GM15510 (cell line): Measurements from ENCODE around the gene PHC2.

Experiments
- POLR2A ChIP-seq: IDR thresholded peaks from 3 replicates; pipeline ENCODE4 v1.6.1; 2011; ENCODE audit warnings: borderline replicate concordance; ENCODE audit not compliant: insufficient read length; ENCODE audit errors: extremely low read depth

The PHC2 gene

DNA sequence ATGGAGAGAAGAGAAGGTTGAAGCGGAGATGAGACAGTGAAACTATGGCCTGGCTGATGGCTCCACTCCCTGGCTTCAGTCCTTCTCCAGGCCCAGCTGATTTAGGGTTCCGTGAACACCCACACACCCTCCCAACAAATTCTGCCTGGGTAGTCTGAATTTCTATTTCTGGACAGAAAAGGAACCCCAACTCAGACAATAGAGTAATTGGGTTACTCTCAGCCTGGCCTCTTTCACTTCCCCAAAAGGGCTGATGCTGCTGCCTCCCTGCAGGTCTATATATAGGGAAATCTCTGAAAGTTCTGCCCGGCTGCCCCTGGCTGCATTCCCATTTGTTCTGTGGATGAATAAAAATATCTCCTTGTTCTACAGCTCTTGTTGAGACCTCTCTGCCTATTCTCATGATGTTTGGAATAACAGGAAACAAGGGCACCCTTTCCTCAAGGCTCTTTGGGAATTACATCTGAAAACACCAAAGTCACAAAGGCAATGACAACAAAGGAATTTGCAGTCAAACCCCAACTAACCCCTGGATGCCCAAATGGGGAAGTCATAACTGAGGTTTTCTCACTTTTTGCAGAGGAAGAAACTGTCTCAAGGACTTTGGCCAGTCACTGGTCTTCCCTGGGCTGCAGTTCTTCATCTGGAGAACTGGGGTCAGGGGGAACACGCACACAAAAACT is 30.2 kb upstream of the PHC2 start:
- no peak for TF ChIP-seq POLR2A

DNA sequence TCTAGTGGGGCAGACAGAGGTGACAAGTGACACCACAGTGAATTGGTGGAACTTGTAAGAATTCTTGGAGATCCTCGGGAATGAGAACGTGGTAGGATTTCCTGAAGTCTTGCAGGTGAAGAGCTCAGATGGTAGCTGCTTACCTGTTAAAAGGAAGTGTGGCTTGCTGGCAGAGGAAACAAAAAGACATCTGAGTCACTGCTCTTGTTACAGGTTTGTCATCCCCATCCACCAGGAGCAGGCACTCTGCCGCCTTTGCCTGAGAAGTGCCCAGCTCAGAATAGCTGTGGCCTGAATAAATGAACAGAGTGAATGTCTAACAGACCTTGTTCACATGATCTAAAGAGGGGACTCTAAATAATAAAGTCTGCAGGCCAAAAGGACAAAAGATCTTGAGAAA is 29.2 kb upstream of the PHC2 start:
- TF ChIP-seq POLR2A, result no peak

DNA sequence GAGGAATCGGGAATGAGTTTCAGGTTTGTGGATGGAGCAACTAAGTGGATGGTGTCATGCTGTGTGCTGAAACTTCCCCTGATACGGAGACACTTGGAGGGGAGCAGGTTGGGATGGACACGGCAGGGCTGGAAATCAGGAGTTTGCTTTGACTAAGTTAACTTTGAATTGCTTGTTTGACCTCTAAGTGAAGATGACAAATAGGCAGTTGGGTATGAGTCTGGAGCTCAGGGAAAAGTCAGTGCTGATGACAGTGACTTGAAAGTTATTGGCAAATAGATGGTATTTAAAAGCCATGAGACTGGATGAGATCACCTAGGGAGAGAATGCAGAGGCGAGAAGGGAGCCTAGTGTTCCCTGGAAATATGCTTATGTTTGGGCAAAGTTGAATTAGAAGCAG is 28.8 kb upstream of the PHC2 start:
- no peak for TF ChIP-seq POLR2A

DNA sequence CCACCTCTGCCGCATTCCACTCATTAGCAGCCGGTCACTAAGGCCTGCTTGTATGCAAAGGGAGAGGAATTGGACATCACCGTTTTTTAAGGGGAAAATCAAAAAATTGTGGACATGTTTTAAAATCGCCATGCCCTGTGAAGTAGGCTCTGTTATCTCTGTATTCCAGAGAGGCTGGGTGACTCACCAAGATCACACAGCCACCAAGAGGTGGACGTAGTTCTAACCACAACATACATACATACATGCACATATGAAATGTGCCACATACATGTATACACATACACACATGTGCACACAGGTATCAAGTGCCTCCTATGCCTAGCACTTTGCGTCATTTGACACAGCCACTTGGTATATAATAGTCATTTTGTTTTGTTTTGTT is 25.6 kb upstream of the PHC2 start:
- TF ChIP-seq POLR2A, result no peak

DNA sequence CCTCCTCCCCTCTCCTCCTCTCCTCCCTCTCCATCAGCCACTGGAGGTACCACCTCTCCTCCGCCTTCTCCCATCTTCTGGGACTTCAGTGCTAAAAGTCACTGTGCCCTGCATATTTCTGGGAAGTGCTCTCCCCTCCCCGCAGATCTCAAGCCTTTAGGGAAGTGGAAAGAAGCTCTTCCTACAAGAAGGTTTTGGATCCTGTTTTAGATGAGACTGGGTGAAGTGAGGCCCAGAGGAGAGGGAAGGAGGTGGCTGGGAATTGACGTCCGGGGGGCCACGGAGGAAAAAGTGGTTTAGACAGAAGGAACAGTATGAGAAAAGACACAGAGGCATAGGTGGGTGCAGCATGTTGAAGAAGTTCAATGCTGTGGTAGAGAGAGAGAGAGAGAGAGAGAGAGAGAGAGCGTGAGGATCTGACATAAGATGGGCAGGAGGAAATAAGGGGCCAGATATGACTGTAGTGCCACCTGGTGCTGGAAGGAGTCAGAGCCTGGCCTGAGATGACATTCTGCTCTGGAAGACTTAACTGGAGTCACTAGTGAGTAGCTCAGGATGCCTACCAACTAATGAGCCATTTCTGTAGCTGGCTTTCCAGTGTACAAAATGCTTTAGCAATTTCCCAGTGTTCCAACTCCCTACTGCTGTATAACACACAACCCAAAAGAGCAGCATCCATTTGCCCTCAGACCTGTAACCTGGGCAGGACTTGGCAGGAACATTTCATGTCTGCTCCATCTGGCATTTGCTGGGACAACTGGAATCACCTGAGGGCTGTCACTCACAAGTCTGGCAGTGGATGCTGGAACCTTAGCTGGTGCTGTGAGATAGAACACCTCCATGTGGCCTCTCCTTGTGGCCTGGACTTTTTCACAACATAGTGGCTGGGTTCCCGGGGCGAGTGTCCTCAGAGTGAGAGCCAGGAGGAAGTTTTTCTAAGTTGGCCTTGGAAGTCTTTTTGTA is 24.9 kb upstream of the PHC2 start:
- TF ChIP-seq POLR2A, result no peak

DNA sequence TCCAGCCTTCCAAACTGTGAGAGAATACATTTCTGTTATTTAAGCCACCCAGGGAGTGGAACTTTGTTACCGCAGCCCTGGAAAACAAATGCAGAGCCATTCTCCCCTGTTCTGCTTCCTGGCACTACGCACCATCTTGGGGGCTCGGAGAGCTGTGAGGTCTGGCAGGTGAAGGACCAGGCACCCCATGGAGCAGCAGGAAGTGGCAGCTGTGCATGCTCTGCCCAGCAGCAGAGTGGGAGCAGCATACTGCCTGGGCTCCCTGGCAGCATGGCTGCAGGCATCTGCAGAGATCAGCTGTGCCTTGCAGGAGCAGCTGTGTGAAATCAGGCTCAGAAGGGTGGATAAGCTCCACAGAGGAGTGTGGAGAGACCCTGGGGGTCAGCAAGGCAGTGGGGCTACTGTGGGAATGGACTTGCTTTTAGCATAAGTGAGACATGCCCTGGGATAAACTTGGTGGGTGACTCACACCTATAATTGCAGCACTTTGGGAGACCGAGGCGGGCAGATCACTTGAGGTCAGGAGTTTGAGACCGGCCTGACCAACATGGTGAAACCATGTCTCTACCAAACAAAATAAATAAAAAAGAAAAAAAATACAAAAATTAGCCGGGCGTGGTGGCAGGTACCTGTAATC is 23.9 kb upstream of the PHC2 start:
- no peak for TF ChIP-seq POLR2A

DNA sequence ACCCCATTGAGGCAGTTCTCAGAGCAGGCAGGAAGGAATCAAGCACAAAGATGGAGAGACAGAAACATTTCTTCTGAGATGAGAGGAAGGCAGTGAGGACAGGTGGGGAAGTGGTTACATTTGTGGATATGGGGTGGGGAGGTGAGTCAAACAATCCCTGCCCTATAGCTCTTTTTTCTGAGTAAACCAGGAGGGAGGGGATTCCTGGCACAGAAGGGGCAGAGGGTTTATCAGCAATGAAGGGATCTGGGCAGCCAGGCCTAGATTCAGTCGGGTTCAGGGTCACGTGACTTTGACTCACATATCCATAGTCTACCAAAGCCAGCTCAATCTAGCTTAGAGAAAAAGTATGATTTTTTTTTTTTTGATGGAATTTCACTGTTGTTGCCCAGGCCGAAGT is 15.7 kb upstream of the PHC2 start:
- TF ChIP-seq POLR2A, result no peak

DNA sequence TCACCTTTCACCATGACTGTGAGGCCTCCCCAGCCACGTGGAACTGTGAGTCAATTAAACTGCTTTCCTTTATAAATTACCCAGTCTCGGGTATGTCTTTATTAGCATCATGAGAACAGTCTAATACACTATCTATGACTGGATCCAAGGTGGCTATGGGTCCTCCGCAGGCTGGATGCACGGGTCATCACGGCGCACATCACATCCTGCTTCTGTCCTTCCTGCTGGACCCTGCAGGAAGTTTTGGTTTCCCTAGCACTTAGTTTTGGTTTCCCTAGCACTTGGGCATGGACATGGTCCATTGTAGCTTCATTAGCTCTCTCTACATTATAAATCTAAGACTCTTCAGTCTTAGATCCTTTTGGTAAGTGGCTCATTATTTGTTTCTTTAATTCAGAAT is 14.2 kb upstream of the PHC2 start:
- TF ChIP-seq POLR2A, result no peak

DNA sequence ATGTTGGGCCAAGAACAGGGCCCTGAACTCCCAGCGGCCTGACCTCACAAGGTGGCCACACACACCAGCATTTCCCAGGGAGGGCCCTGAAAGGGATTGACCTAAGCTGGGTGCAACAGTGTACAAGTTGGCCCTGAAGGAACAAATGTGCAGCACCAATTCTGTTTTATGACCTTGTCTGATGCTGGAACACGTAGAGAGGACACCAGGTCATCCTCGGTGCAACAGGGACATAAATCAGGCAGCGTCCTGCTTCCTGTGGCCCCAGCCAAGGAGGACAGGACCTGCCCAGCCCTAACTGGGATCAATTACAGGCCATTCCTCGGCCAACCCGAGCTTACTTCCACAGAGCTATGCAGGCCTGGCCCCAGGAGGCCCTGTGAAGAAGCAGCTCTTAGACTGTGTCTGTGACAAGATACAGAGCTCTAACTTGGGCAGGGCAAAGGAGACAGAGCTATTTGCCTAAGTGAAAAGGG is 12.8 kb upstream of the PHC2 start:
- TF ChIP-seq POLR2A, result no peak

DNA sequence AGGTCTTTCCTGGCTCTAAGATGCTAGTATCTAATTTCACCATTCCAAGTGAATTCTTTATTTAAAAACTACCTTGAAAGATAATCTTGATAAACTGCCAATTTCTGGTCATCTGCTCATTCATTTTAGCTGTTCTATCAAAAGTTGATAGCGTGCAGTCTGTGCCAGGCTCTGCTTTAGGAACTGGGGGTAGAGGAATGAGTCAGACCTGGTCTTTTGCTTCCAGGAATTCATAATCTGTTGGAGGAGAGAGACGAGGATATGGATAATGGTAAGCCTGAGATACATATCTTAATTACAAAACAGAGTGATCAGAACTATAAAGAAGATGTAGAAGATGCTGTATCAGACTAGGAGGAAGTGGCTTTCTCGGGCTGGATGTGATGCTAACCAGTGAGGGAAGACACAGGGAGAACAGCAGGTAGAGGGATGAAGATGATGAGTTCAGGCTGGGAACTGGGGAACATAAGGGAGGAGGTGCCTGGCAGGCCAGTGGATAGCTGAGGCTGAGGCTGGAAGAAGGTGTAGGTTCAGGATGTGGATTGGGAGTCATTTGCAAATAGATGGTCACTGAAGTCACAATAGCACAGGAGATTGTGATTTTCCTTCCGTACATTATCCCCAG is 12.3 kb upstream of the PHC2 start:
- no peak for TF ChIP-seq POLR2A

DNA sequence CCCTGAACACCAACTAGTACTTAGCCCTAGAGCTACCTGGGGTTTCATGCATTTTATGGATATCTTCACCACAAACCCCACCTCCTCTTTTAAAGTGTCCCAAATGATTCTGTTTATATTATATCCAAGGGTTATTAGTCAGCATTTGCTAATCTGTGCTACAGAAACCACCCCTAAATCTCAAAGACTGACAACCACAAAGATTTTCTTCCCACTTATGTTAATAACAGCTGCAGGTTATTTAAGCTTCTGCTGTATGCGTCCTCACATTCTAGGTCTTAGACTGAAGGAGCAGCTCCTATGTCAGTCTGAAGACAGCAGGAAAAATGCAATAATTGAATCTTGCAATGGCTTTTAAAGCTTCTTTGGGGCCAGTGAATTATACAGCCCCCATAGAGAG is 11.2 kb upstream of the PHC2 start:
- no peak for TF ChIP-seq POLR2A

DNA sequence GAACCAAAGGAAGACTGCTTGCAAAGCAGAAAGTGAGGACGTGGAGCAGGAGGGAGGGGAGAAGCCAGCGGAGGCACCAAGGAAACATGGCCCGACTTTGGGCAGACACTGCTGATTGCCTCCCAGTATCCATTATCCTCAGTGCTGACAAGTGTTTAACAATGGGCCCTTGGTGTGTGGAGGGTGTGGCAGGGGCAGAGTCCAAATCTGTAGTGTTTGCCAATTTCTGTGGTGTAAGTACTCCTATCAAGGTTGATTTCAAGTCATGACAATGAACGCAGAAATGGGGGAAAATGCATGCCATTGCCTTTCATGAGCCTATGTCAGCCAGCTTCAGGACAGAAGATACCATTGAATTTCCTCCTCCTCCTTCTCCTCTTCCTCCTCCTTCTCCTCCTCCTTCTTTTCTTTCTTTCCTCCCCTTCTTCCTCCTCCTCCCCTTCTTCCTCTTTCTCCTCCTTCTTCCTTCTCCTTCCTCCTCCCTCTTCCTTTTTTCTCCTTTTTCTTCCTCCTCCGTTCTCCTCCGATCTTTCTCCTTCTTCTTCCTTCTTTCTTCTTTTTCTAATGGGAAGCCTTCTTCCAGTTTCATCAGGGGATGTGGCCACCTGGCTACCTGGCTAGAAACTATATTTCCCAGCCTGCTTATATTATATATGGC is 10.3 kb upstream of the PHC2 start:
- TF ChIP-seq POLR2A, result no peak

DNA sequence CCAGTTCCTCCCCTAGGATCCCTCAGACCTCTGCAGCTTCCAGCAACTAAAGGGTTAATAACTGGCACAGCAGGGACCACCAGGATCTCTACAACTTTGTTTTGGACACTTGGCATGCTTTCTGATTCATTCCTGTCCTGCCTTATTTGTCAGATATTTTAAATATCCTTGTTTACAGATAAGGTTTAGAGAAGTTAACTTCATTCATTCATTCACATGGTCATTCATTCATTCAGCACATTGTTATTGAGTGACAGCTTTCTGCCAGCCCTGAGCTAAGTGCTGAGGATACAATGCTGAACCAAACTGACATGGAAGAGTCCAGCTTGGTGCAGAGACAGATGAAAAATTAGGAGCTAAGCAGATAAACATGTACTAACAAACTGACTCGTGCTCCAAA is 8.8 kb upstream of the PHC2 start:
- no peak for TF ChIP-seq POLR2A

DNA sequence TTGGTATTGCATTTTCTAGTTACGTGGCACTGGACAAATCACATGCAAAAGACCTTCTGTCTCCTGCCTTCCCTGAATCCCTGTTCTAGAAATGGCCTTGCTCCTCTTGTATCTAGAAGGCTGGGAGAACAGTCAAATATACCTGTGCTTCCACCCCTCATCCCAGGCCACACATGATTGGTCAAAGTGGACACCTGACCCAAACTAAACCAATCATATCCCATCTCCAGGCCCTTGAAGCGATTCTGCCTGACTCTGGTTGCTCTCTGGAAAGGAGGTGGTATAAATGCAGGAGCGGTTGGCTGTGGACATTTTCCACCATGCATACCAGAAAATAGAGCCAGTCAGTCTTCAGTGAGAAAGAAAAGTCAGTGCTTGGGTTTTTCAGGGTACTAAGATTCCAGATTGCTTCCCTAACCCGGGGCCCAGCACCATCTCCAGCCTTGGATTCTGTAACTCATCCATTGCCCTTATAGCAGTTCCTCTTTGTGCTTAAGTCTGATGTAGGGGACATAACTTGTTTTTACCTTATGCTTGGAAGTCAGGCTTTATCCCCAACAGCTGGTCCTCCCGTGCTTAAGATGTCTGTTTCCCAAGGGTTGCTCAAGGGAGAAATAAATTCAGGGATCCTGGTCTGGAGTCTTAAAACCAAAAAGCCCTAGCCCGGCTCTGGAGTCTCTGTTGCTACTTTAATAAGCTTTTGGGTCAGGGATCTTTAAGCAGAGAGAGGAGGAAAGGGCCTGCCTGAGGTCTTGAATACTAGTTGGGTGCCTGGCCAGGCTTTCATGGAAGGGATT is 7.7 kb upstream of the PHC2 start:
- TF ChIP-seq POLR2A, result no peak
